ENCODE data around the gene TRDMT1. TPM values are rescaled to one million over a fixed set of nuclear protein-coding genes. Genes with fewer than 3 reads are reported as not detected.
"Not testable (repeated sequence)": the region's sequence is repeated elsewhere in the genome, so short reads cannot be mapped to it uniquely, and the experiment has no call there.

The TRDMT1 gene
- total RNA-seq, 3 donors from 2014 or later = 5.8 to 18.6 (median 13.4) TPM

DNA sequence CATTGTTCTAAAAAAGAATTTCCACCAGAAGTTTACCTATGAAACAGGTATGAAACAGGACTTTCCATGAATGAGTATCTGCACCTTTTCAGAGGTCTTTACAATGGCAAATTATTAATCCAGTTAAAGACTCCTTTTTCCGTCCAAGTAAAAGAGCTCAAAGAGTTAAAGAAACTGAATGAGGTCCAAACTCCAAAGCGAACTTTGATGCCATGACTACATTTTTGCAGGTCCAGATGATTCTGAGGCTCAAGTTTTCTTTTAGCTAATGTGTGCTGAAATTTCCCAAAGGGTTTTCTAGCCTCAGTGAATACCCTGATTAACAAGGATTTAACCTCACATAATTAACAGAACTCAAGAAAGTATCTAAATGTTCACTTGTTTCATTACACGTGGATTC lies 81.6 kb downstream of the TRDMT1 start:
- no peaks in the 10 kb centered on the region for H3K9me3 ChIP-seq
- TF ChIP-seq POLR2A (IDR thresholded peaks at IDR 0.05) = no peak
- no peak for TF ChIP-seq POLR2AphosphoS5 (IDR thresholded peaks at IDR 0.05)
- TF ChIP-seq, protein P1, sequence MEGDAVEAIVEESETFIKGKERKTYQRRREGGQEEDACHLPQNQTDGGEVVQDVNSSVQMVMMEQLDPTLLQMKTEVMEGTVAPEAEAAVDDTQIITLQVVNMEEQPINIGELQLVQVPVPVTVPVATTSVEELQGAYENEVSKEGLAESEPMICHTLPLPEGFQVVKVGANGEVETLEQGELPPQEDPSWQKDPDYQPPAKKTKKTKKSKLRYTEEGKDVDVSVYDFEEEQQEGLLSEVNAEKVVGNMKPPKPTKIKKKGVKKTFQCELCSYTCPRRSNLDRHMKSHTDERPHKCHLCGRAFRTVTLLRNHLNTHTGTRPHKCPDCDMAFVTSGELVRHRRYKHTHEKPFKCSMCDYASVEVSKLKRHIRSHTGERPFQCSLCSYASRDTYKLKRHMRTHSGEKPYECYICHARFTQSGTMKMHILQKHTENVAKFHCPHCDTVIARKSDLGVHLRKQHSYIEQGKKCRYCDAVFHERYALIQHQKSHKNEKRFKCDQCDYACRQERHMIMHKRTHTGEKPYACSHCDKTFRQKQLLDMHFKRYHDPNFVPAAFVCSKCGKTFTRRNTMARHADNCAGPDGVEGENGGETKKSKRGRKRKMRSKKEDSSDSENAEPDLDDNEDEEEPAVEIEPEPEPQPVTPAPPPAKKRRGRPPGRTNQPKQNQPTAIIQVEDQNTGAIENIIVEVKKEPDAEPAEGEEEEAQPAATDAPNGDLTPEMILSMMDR (IDR thresholded peaks at IDR 0.05) = no peak
- intact Hi-C loops (cut with DNase I; ENCODE audit: low total_unique reads) = no loop called here
- H3K27me3 ChIP-seq = no peaks in the 10 kb centered on the region
- no peak for DNase-seq (ENCODE audit: low spot score in 2 of 2)
- H3K27ac ChIP-seq = no peak overlapping the region
- no peaks in the 10 kb centered on the region for H3K4me1 ChIP-seq
- no peaks in the 10 kb centered on the region for H3K36me3 ChIP-seq
- no peak overlapping the region for H3K4me3 ChIP-seq

DNA sequence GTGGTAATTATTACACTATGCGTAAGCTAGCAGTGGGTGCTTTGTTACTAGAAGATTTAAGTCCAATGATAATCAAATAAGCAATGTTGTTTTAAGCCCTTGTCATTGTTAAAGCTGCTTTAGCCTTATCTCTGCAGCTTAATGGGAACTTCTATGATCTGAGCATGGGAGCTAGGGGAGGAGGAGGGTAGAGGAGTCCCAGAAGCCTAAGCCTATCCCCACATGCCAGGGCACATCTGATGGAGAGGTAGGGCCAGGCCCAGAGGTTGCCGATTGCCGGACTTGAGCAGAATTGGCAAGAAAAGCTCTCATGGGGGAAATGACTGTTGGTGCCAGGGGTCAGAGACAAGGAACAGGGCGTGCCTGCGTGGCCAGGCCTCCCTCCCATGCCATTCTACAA lies 85.3 kb downstream of the TRDMT1 start:
- intact Hi-C loops (cut with DNase I; ENCODE audit: low total_unique reads) = no loop called here
- no peaks in the 10 kb centered on the region for H3K27me3 ChIP-seq
- DNase-seq (ENCODE audit: low spot score in 2 of 2) = no peak
- TF ChIP-seq POLR2AphosphoS5 (IDR thresholded peaks at IDR 0.05) = peak in 1 of 3 donors; percentile 36
- TF ChIP-seq, protein P1 (IDR thresholded peaks at IDR 0.05) = no peak
- H3K9me3 ChIP-seq = no peaks in the 10 kb centered on the region
- no peaks in the 10 kb centered on the region for H3K36me3 ChIP-seq
- no peak overlapping the region for H3K4me3 ChIP-seq
- no peaks in the 10 kb centered on the region for H3K4me1 ChIP-seq
- H3K27ac ChIP-seq = peak overlapping the region in 1 of 2 donors; percentile 25

DNA sequence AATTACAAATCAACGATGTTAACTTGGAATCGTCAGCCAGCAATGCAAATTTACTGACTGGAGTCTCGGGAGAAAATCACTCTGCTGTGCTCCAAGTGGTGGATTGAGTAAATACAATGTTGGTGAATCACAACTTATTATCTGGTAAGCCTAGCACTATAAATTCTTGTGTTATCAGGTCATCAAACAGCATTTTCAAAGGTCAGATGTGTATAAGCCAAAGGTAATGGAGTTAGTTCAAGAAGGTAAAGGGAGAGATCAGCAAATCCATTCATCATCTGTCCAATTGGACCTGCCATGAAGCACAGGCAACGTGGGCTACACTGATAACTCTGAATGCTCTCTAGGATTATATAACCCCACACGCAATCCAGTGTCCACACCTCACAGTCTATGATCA lies 85.8 kb downstream of the TRDMT1 start:
- H3K36me3 ChIP-seq = no peaks in the 10 kb centered on the region
- no peak for DNase-seq (ENCODE audit: low spot score in 2 of 2)
- no peak for TF ChIP-seq POLR2A (IDR thresholded peaks at IDR 0.05)
- no peaks in the 10 kb centered on the region for H3K27me3 ChIP-seq
- H3K27ac ChIP-seq = peak overlapping the region in 1 of 2 donors; percentile 25
- no peak overlapping the region for H3K4me3 ChIP-seq
- intact Hi-C loops (cut with DNase I; ENCODE audit: low total_unique reads) = no loop called here
- H3K9me3 ChIP-seq = no peaks in the 10 kb centered on the region
- no peaks in the 10 kb centered on the region for H3K4me1 ChIP-seq

DNA sequence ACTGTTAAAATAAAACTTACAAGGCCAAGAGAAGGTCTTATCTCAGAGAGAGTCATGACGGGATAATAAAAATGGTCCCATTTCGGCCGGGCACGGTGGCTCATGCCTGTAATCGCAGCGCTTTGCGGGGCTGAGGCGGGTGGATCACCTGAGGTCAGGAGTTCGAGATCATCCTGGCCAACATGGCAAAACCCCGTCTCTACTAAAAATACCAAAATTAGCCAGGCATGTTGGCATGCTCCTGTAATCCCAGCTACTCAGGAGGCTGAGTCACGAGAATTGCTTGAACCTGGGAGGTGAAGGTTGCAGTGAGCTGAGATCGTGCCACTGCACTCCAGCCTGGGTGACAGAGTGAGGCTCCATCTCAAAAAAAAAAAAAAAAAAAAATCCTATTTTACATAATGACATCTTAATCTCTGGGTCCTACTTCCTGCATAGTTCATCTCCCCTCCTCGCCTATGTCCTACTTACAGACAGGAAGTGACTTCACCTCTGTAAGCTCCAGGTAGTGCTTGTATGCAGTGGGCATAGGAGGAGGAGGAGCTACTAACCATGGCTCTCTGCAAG lies 86.5 kb downstream of the TRDMT1 start:
- H3K27me3 ChIP-seq; intact Hi-C loops (cut with DNase I; ENCODE audit: low total_unique reads); H3K9me3 ChIP-seq; H3K36me3 ChIP-seq; DNase-seq (ENCODE audit: low spot score in 2 of 2); H3K27ac ChIP-seq; H3K4me3 ChIP-seq; H3K4me1 ChIP-seq: not testable (repeated sequence)

DNA sequence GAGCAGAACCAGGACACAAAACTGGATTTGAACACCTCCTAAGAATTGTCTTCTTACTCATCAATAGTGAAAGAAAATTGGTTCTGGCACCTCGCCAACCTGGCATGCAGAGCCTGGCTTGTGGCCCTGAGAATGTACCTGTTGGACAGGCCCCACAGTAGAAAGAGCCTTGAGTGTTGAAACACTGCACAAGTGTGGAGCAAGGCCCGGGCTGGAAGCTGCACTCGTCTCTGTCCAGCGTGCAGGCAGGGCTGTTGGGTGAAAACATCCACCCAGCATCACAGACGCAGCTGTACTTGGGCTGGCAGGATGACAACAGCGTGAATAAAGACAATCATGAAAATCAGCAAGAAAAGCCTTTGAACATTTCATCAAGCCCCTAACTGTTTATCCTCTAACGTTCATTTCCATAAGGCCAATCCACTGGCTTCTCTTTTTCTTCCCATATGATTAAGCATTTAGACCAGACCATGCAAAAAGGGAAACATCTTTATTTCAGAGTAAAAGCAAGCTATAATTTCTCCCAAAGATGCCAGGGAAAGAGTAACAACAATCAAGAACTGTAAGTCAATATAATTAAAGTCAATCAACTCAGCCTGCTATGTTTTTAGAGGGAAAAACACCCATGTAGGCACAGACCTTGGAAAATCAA lies 87.5 kb downstream of the TRDMT1 start:
- H3K27me3 ChIP-seq = no peaks in the 10 kb centered on the region
- no peak overlapping the region for H3K4me3 ChIP-seq
- no peak overlapping the region for H3K27ac ChIP-seq
- intact Hi-C loops (cut with DNase I; ENCODE audit: low total_unique reads) = no loop called here
- H3K36me3 ChIP-seq = no peaks in the 10 kb centered on the region
- peak in 1 of 3 donors; percentile 65 for TF ChIP-seq POLR2AphosphoS5 (IDR thresholded peaks at IDR 0.05)
- TF ChIP-seq, protein P1 (IDR thresholded peaks at IDR 0.05) = no peak
- DNase-seq (ENCODE audit: low spot score in 2 of 2) = no peak
- H3K9me3 ChIP-seq = no peaks in the 10 kb centered on the region
- no peaks in the 10 kb centered on the region for H3K4me1 ChIP-seq

DNA sequence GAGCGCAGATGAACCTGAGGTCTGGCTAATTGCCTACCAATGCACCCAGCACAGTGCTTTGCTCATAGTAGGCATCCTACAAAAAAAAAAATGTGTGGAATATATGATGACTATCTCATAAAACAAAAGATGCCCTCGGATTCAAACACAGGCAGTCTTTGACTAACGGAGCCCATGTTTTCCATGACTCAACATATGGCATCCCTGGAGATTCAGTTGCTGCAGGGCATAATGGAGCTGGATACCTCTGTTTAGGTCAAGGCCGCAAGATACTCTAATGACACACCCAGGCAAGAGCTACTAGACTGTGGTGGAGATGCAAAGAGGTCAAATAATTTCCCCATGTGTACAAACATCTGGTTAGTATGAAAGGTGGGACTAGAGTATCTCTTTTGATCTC lies 88.1 kb downstream of the TRDMT1 start:
- Histone ChIP-seq H3K36me3 (no peaks in the 10 kb centered on the region), H3K27ac (no peak overlapping the region), H3K4me1 (no peaks in the 10 kb centered on the region), H3K4me3 (no peak overlapping the region), H3K27me3 (no peaks in the 10 kb centered on the region), H3K9me3 (no peaks in the 10 kb centered on the region)
- intact Hi-C loops (cut with DNase I; ENCODE audit: low total_unique reads) = no loop called here
- TF ChIP-seq POLR2A (IDR thresholded peaks at IDR 0.05) (no peak), POLR2AphosphoS5 (IDR thresholded peaks at IDR 0.05) (no peak)
- TF ChIP-seq, protein P1 (IDR thresholded peaks at IDR 0.05) = no peak
- DNase-seq (ENCODE audit: low spot score in 2 of 2) = no peak

Data from breast epithelium (tissue), 4 donors.